Measurements from ENCODE around the gene MDFI. TPM values are rescaled to one million over a fixed set of nuclear protein-coding genes. Genes with fewer than 3 reads are reported as not detected.

MDFI gene
- total RNA-seq, 1 donor from 2014 or later: 84.6 TPM

DNA sequence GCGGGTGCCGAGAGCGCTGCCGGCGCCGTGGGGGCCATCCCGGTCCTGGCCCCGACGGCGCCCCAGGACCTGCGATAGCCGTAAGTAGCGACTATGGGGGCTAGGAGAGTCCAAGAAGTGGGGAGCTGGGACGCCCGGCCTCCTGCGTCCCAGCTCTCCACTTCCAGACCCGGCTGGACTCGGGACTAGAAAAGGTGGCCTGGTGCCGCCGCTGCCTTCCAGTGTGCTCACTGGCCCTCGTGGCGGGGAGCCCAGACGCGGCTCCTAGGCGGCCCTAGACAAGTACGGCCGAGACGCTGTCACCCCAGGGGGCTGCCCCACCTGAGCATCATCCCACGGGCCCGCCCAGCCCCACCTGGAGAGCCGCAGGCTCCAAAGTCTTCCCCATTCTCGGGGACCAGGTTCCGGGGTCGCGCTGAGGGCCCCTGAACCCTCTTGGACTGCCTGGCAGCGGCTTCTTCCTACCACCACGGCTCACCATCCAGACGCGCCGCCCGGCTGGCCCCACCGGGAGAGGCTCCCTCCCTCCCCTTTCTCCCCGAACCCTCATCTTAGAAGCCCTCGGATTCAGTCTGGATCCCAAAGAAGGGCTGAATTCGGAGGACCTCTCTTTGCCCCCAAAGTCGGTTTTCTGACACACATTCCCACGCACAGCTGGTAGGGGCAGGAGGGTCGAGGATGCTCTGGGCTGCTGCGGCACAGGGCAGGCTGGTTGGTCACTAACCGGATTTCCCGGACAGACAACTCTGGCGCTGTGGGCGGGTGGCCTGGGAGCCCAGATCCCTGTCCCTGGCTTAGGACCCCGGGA, 870 bp upstream of the MDFI start:
- no peak for DNase-seq (ENCODE audit: low read depth)
- TF ChIP-seq, protein P1, sequence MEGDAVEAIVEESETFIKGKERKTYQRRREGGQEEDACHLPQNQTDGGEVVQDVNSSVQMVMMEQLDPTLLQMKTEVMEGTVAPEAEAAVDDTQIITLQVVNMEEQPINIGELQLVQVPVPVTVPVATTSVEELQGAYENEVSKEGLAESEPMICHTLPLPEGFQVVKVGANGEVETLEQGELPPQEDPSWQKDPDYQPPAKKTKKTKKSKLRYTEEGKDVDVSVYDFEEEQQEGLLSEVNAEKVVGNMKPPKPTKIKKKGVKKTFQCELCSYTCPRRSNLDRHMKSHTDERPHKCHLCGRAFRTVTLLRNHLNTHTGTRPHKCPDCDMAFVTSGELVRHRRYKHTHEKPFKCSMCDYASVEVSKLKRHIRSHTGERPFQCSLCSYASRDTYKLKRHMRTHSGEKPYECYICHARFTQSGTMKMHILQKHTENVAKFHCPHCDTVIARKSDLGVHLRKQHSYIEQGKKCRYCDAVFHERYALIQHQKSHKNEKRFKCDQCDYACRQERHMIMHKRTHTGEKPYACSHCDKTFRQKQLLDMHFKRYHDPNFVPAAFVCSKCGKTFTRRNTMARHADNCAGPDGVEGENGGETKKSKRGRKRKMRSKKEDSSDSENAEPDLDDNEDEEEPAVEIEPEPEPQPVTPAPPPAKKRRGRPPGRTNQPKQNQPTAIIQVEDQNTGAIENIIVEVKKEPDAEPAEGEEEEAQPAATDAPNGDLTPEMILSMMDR (IDR thresholded peaks at IDR 0.05; ENCODE audit: insufficient read depth, low read length, poor library complexity, severe bottlenecking): no peak
- peak overlapping the region; percentile 48 for H3K4me3 ChIP-seq (ENCODE audit: low read depth, low read length)
- no peaks in the 10 kb centered on the region for H3K36me3 ChIP-seq (ENCODE audit: control insufficient read depth, insufficient read depth, low read length)
- peaks cover 27% of the 10 kb centered on the region for H3K27me3 ChIP-seq (ENCODE audit: control insufficient read depth, insufficient read depth, low read length)

GRCh38 chr6:41638935-41639808, 904 bp downstream of the MDFI start:
- H3K36me3 ChIP-seq (ENCODE audit: control insufficient read depth, insufficient read depth, low read length): no peaks in the 10 kb centered on the region
- TF ChIP-seq, protein P1 (IDR thresholded peaks at IDR 0.05; ENCODE audit: insufficient read depth, low read length, poor library complexity, severe bottlenecking): no peak
- H3K4me3 ChIP-seq (ENCODE audit: low read depth, low read length): peak overlapping the region; percentile 48
- H3K27me3 ChIP-seq (ENCODE audit: control insufficient read depth, insufficient read depth, low read length): peaks cover 27% of the 10 kb centered on the region
- DNase-seq (ENCODE audit: low read depth): no peak

- H3K36me3 ChIP-seq (ENCODE audit: control insufficient read depth, insufficient read depth, low read length): no peaks in the 10 kb centered on the region
- TF ChIP-seq, protein P1 (IDR thresholded peaks at IDR 0.05; ENCODE audit: insufficient read depth, low read length, poor library complexity, severe bottlenecking): no peak
- peaks cover 27% of the 10 kb centered on the region for H3K27me3 ChIP-seq (ENCODE audit: control insufficient read depth, insufficient read depth, low read length)
- H3K4me3 ChIP-seq (ENCODE audit: low read depth, low read length): no peak overlapping the region
- no peak for DNase-seq (ENCODE audit: low read depth)
Measured at GRCh38 chr6:41639809-41640371, 1.6 kb downstream of the MDFI start.

- no peak overlapping the region for H3K4me3 ChIP-seq (ENCODE audit: low read depth, low read length)
- no peaks in the 10 kb centered on the region for H3K36me3 ChIP-seq (ENCODE audit: control insufficient read depth, insufficient read depth, low read length)
- H3K27me3 ChIP-seq (ENCODE audit: control insufficient read depth, insufficient read depth, low read length): peaks cover 27% of the 10 kb centered on the region
- DNase-seq (ENCODE audit: low read depth): no peak
- TF ChIP-seq, protein P1 (IDR thresholded peaks at IDR 0.05; ENCODE audit: insufficient read depth, low read length, poor library complexity, severe bottlenecking): no peak
Measured at GRCh38 chr6:41640426-41640825, 2.2 kb downstream of the MDFI start.

GRCh38 chr6:41641352-41641925, 3.2 kb downstream of the MDFI start:
- H3K4me3 ChIP-seq (ENCODE audit: low read depth, low read length): no peak overlapping the region
- no peak for DNase-seq (ENCODE audit: low read depth)
- TF ChIP-seq, protein P1 (IDR thresholded peaks at IDR 0.05; ENCODE audit: insufficient read depth, low read length, poor library complexity, severe bottlenecking): no peak
- H3K36me3 ChIP-seq (ENCODE audit: control insufficient read depth, insufficient read depth, low read length): no peaks in the 10 kb centered on the region
- peaks cover 27% of the 10 kb centered on the region for H3K27me3 ChIP-seq (ENCODE audit: control insufficient read depth, insufficient read depth, low read length)

Measured in kidney epithelial cell (primary cell).